Left renal cortex interstitium (tissue), 4 donors: Measurements from ENCODE around the gene FOLH1. TPM values are rescaled to one million over a fixed set of nuclear protein-coding genes. Genes with fewer than 3 reads are reported as not detected.
"Not testable (repeated sequence)": the region's sequence is repeated elsewhere in the genome, so short reads cannot be mapped to it uniquely, and the experiment has no call there.

Experiments
- DNase-seq, 4 donors: peaks; one replicate each; pipeline ENCODE4 v3.0.0-alpha.2; 2013; ENCODE audit warnings: low read depth in 4 of 4, low spot score in 2 of 4, missing footprints in 1 of 4
- polyA plus RNA-seq, 4 donors: library from polyadenylated mRNA; unstranded; fragments of 120-200 nt; gene quantifications; one replicate each; pipeline ENCODE4 v1.2.1, GENCODE V29; 2013; ENCODE audit not compliant: insufficient read length in 4 of 4

The FOLH1 gene
- polyA plus RNA-seq, 4 donors = 14.9 to 23.4 (median 17.2) TPM

DNA sequence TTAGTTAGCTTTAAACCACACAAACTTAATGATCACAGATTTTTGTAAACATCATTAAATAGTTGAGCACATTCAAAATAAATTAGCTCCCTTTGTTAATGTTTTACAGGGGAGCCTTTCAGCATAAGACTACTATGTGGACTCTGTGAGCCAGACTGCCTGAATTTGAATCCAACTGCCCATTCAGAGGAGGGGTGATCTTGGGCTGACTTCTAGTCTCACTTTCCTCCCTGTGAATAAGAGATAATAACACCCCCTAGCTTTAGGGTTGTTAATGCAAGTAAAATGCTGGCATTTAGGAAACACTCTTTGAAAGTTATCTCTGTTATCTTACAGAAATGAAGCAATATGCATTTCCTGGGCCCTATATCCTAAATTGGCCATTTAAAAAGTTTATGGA lies 23.6 kb downstream of the FOLH1 start:
- DNase-seq = not testable (repeated sequence)

DNA sequence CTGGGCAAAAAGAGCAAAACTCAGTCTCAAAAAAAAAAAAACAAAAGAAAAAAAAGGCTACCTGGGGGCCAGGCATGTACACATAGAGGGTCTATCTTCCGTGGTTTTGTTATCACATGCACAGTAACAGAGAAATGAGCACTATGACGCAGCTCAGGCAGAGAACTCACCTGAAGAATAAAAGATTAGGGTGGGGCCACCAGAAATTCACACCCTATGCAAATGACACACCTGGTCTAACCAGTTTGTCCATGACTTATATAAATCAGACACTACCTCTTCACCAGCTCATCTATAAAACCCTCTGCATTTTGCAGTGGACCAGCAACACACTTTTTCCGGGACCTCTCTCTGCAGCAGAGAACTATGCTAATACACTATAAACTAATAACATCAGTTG lies 30.5 kb downstream of the FOLH1 start:
- not testable (repeated sequence) for DNase-seq

DNA sequence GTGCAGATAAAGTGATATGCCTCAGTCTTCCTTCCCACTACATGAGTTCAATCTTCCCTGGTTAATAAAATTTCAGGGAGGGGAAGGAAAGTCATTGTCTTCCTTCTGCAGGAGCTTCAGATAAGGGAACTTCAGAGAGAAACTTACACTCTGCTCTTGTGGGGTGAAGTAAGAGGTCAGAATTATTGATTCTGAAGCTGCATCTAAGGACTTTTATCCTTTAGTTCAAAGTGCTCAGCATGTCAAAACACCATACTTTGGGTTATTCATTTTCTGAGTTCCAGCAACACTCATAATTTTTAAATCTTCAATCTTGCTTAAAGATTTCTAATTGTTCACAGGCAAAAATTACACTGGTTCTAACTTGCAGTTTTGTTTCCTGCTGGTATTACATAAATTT lies 33.0 kb downstream of the FOLH1 start:
- not testable (repeated sequence) for DNase-seq

DNA sequence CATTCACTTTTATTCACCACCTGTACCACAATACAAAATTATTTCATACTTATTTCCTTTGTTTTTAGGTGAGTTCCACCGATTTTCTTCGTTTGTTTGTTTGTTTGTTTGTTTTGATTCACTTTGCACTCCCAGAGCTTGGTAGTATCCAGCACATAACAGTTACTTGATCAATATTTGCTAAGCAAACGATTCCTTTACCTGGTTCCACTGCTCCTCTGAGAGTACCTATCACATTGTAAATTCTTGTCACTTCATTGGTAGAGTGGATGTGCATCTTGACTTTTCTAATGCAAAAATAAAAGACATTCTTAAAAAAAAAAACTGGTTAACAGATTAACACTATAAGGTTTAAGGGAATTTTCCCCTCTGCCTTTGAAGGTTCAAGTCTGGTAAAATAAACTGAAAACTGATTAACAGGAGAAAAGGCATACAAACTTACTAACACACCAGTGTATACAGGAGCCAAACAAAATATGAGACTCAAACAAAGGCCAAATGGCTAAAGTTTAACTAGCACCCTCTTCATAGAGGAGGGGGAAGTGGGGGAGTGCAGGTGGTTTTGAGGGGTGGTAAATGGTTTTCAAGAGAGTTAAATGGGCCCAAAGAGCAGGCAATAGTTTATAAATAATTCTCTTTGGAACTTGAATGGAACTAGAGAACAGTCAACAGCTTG lies 33.6 kb downstream of the FOLH1 start:
- not testable (repeated sequence) for DNase-seq

DNA sequence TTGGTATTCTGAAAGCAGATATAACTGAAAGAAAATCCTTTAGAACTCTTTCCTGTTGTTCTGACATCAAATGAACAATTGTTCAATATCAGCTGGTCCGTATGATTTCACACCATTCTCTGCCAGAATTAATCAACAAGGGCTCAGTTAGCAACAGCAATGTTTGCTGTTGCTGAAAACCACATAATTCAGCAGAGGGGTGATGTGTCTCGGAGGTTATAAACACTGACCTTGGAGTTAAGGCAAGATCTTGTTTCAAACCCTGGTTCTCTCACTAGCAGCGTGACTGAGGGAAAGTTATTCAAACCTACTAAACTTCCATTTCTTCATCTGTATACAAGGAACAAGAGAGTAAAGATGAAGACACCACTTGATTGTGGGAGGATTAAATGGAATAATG lies 36.8 kb downstream of the FOLH1 start:
- DNase-seq = not testable (repeated sequence)

DNA sequence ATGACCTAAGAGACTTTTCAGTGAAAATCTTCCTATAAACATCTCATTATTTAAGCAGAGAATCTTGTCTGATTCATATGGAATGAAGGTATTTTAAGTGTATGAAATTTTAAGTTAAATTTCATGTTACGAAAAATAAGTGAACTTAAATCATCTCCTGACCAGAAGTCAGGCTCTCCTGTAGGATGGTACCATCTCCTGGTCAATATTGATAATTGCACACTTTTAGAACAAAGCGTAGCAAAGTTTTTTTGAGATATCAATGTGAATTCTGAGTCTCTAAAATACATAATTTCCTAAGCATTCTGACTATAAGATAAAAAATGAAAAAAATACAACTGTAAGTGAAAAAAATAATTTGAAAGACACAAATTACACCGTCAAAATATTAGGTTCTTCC lies 38.8 kb downstream of the FOLH1 start:
- DNase-seq = not testable (repeated sequence)

DNA sequence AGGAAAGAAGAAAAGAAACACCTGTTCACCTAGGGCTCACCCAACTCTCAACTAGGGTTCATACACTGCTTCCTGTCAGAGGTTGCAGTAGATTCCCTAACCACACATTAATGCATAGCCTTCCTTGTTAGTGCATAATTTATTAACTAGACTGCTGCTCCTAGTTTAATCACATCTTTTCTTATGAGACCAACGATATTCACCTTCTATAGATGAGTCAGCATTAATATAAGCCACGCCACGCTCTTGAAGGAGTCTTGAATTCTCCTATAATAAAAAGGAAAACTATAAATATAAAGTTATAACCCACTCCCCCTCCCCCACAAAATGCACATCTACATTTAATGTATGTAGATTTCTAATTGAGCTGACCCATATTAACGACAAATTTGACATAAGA lies 39.4 kb downstream of the FOLH1 start:
- DNase-seq = not testable (repeated sequence)

DNA sequence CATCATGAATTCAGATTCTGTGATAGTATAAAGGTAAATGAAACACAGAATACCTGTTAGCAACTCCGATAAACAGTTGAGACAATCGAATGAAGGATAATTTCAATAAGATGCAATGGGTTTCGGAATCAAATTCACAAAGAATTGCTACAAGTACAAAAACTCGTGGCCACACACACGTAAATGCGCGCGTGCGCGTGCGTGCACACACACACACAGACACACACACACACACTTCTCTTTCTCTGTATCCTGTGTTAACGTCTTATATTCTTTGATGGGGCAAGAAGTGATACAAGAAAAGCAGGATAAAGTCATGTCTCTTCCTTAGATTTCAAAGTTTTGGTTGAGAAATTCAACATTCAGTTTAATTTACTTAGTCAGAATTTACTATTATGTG lies 57.2 kb downstream of the FOLH1 start:
- DNase-seq = no peak

DNA sequence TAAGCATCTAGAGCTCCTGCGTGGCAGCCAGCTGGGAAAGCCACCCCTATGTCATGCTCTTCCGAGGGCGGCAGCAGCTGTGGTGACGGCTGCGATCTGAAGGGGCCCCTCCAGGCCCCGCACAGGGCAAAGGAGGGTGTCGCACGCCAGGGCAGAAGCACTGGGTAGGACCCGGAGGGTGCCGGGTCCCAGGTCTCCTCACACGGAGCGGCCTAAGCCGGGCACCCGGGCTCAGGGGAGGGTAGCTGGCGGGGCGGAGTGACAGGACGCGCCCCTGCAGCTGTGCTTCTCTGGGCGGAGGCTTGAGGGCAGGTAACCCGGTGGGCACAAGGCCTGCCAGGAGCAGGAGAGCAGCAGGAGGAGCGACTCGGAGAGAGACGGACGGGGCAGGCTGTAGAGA lies 106.0 kb downstream of the FOLH1 start:
- DNase-seq = not testable (repeated sequence)

Other genes with a start within 250 kb of the FOLH1 start
- gene TRIM51G, start 224.7 kb downstream of the FOLH1 start, polyA plus RNA-seq = not detected
- not detected for gene TRIM49B, start 179.8 kb downstream of the FOLH1 start, polyA plus RNA-seq
- not detected for gene TRIM64C, start 149.5 kb downstream of the FOLH1 start, polyA plus RNA-seq